BJ (cell line): Measurements from ENCODE around the gene SPEG. TPM values are rescaled to one million over a fixed set of nuclear protein-coding genes. Genes with fewer than 3 reads are reported as not detected.

Source experiments
- CTCF ChIA-PET: fragments of 350-600 bp; formaldehyde crosslinking; extraction: SDS; loops from one replicate; lab custom pipeline; 2021; ENCODE audit warnings: antibody characterized with exemption, inconsistent platforms; lab: Yijun Ruan, JAX
- POLR2A ChIA-PET: fragments of 300-600 bp; sonication (Branson Sonifier 250); formaldehyde crosslinking; extraction: SDS; loops from one replicate; lab custom pipeline; 2021; ENCODE audit warnings: antibody characterized with exemption; lab: Charles Lee
- DNase-seq: peaks from one replicate; pipeline ENCODE4 v3.0.0-alpha.2; 2011; ENCODE audit warnings: low read depth
- H3K27me3 ChIP-seq: 2 replicates; pipeline ENCODE4 v1.6.0; 2011; ENCODE audit warnings: low read length; ENCODE audit not compliant: control insufficient read depth, insufficient read depth
- H3K36me3 ChIP-seq: 2 replicates; pipeline ENCODE4 v1.5.1; 2011; ENCODE audit warnings: low read length; ENCODE audit not compliant: control insufficient read depth, insufficient read depth
- H3K4me3 ChIP-seq: 2 replicates; pipeline ENCODE4 v1.5.1; 2011; ENCODE audit warnings: low read depth, mild to moderate bottlenecking, control low read depth, low read length
- CTCF ChIP-seq: IDR thresholded peaks from 2 replicates; pipeline ENCODE4 v1.5.1; 2011; ENCODE audit warnings: low read depth, mild to moderate bottlenecking, control low read depth, inconsistent platforms, low read length, moderate library complexity; ENCODE audit not compliant: insufficient read depth
- polyA plus RNA-seq: library from polyadenylated mRNA; depleted of rRNA; stranded (reverse); fragments of >200 nt; gene quantifications from 2 replicates; pipeline ENCODE4 v1.2.3, GENCODE V29; 2011

SPEG gene
- polyA plus RNA-seq, 1 experiment = 69.9 TPM

GRCh38 chr2:219439506-219439905 lies 4.9 kb downstream of the SPEG start:
- no peak for TF ChIP-seq CTCF
- DNase-seq = no peak
- Histone ChIP-seq H3K36me3 (peaks cover 6% of the 10 kb centered on the region), H3K27me3 (0 out of 2 replicates have a peak, but pooled peaks cover 2% of the 10 kb centered on the region), H3K4me3 (no peak overlapping the region)
- POLR2A ChIA-PET = no interaction called here
- CTCF ChIA-PET = interaction anchor here (0.9 to 7.4 kb wide), 4 partner anchors 9 to 36 kb away, joined by 3 to 39 read pairs (median 8); no protein-coding TSS in a partner anchor

GRCh38 chr2:219440388-219441256 lies 6.0 kb downstream of the SPEG start:
- POLR2A ChIA-PET = interaction anchor here (2.3 kb wide), 1 partner anchor 12 kb away, joined by 15 read pairs; no protein-coding TSS in a partner anchor
- H3K4me3 ChIP-seq = no peak overlapping the region
- no peak for DNase-seq
- TF ChIP-seq CTCF = no peak
- no peaks in the 10 kb centered on the region for H3K27me3 ChIP-seq
- CTCF ChIA-PET = interaction anchor here (0.9 to 7.4 kb wide), 11 partner anchors 10 to 89 kb away, joined by 3 to 39 read pairs (median 5); partner anchors contain the start of gene GMPPA
- peaks cover 8% of the 10 kb centered on the region for H3K36me3 ChIP-seq

- Histone ChIP-seq H3K27me3 (no peaks in the 10 kb centered on the region), H3K4me3 (peak overlapping the region; percentile 68), H3K36me3 (peaks cover 11% of the 10 kb centered on the region)
- ChIA-PET POLR2A (interaction anchor here (0.6 to 2.3 kb wide), 2 partner anchors 11 to 55 kb away, joined by 9 to 15 read pairs; no protein-coding TSS in a partner anchor), CTCF (interaction anchor here (0.5 to 7.4 kb wide), 11 partner anchors 11 to 88 kb away, joined by 3 to 39 read pairs (median 4); partner anchors contain the start of gene GMPPA)
- DNase-seq = no peak
- TF ChIP-seq CTCF = no peak
These were observed 7.0 kb downstream of the SPEG start for GRCh38 chr2:219441451-219442255.

GRCh38 chr2:219442256-219443015 lies 7.8 kb downstream of the SPEG start:
- Histone ChIP-seq H3K36me3 (peaks cover 11% of the 10 kb centered on the region), H3K4me3 (peak overlapping the region; percentile 68), H3K27me3 (no peaks in the 10 kb centered on the region)
- CTCF ChIA-PET = interaction anchor here (0.5 to 7.4 kb wide), 7 partner anchors 17 to 851 kb away, joined by 3 to 39 read pairs (median 4); a partner anchor contains a TSS
- POLR2A ChIA-PET = interaction anchor here (2.3 kb wide), 1 partner anchor 11 kb away, joined by 15 read pairs; no protein-coding TSS in a partner anchor
- TF ChIP-seq CTCF = no peak
- DNase-seq = no peak
